ENCODE measurements around the gene EFHD1.
"Not testable (repeated sequence)": the region's sequence is repeated elsewhere in the genome, so short reads cannot be mapped to it uniquely, and the experiment has no call there.

The EFHD1 gene

GRCh38 chr2:232713505-232713904 is 80.1 kb downstream of the EFHD1 start:
- Mint-ChIP-seq H3K27ac (no peak overlapping the region), H3K36me3 (ENCODE audit: low read depth) (peaks cover 69% of the 10 kb centered on the region), H3K4me1 (no peaks in the 10 kb centered on the region), H3K27me3 (ENCODE audit: low read depth) (no peaks in the 10 kb centered on the region), H3K4me3 (no peak overlapping the region), H3K9me3 (no peaks in the 10 kb centered on the region)
- TF ChIP-seq CTCF (IDR thresholded peaks at IDR 0.05; ENCODE audit: unreplicated experiment in 3 of 3) = no peak

- Mint-ChIP-seq H3K36me3 (ENCODE audit: low read depth) (peaks cover 82% of the 10 kb centered on the region), H3K9me3 (no peaks in the 10 kb centered on the region), H3K27ac (no peak overlapping the region), H3K4me3 (no peak overlapping the region), H3K4me1 (no peaks in the 10 kb centered on the region), H3K27me3 (ENCODE audit: low read depth) (no peaks in the 10 kb centered on the region)
- TF ChIP-seq CTCF (IDR thresholded peaks at IDR 0.05; ENCODE audit: unreplicated experiment in 3 of 3) = no peak
Measured at GRCh38 chr2:232714969-232715368, 81.6 kb downstream of the EFHD1 start.

GRCh38 chr2:232720056-232720455 is 86.7 kb downstream of the EFHD1 start:
- H3K36me3 Mint-ChIP-seq (ENCODE audit: low read depth) = peaks cover 67% of the 10 kb centered on the region
- not testable (repeated sequence) for H3K27me3 Mint-ChIP-seq (ENCODE audit: low read depth); H3K27ac Mint-ChIP-seq; H3K4me3 Mint-ChIP-seq; H3K4me1 Mint-ChIP-seq; H3K9me3 Mint-ChIP-seq

GRCh38 chr2:232721261-232721660 is 87.9 kb downstream of the EFHD1 start:
- no peaks in the 10 kb centered on the region for H3K27me3 Mint-ChIP-seq (ENCODE audit: low read depth)
- H3K4me1 Mint-ChIP-seq = no peaks in the 10 kb centered on the region
- no peaks in the 10 kb centered on the region for H3K9me3 Mint-ChIP-seq
- H3K4me3 Mint-ChIP-seq = no peak overlapping the region
- peaks cover 65% of the 10 kb centered on the region for H3K36me3 Mint-ChIP-seq (ENCODE audit: low read depth)
- TF ChIP-seq CTCF (IDR thresholded peaks at IDR 0.05; ENCODE audit: unreplicated experiment in 3 of 3) = no peak
- no peak overlapping the region for H3K27ac Mint-ChIP-seq

- no peak for TF ChIP-seq CTCF (IDR thresholded peaks at IDR 0.05; ENCODE audit: unreplicated experiment in 3 of 3)
- H3K36me3 Mint-ChIP-seq (ENCODE audit: low read depth) = peaks cover 61% of the 10 kb centered on the region
- H3K4me1 Mint-ChIP-seq = no peaks in the 10 kb centered on the region
- H3K27ac Mint-ChIP-seq = no peak overlapping the region
- no peak overlapping the region for H3K4me3 Mint-ChIP-seq
- no peaks in the 10 kb centered on the region for H3K9me3 Mint-ChIP-seq
- H3K27me3 Mint-ChIP-seq (ENCODE audit: low read depth) = no peaks in the 10 kb centered on the region
Measured at GRCh38 chr2:232721882-232722281, 88.5 kb downstream of the EFHD1 start.

- H3K4me3 Mint-ChIP-seq = no peak overlapping the region
- TF ChIP-seq CTCF (IDR thresholded peaks at IDR 0.05; ENCODE audit: unreplicated experiment in 3 of 3) = no peak
- no peaks in the 10 kb centered on the region for H3K27me3 Mint-ChIP-seq (ENCODE audit: low read depth)
- H3K4me1 Mint-ChIP-seq = no peaks in the 10 kb centered on the region
- H3K9me3 Mint-ChIP-seq = no peaks in the 10 kb centered on the region
- H3K27ac Mint-ChIP-seq = no peak overlapping the region
- peaks cover 62% of the 10 kb centered on the region for H3K36me3 Mint-ChIP-seq (ENCODE audit: low read depth)
Measured at GRCh38 chr2:232723027-232723426, 89.6 kb downstream of the EFHD1 start.

Data from nephron (organoid).